ENCODE measurements around the gene KCNMA1.

Gene KCNMA1

GRCh38 chr10:77498829-77499228 is 138.8 kb downstream of the KCNMA1 start:
- in situ Hi-C loops (cut with HindIII; ENCODE audit: low sequenced_read_pairs) = no loop called here
- no peak for DNase-seq (ENCODE audit: low read depth, low spot score)
- no peak overlapping the region for H3K4me3 ChIP-seq (ENCODE audit: low read depth, low read length)
- TF ChIP-seq, protein P1, sequence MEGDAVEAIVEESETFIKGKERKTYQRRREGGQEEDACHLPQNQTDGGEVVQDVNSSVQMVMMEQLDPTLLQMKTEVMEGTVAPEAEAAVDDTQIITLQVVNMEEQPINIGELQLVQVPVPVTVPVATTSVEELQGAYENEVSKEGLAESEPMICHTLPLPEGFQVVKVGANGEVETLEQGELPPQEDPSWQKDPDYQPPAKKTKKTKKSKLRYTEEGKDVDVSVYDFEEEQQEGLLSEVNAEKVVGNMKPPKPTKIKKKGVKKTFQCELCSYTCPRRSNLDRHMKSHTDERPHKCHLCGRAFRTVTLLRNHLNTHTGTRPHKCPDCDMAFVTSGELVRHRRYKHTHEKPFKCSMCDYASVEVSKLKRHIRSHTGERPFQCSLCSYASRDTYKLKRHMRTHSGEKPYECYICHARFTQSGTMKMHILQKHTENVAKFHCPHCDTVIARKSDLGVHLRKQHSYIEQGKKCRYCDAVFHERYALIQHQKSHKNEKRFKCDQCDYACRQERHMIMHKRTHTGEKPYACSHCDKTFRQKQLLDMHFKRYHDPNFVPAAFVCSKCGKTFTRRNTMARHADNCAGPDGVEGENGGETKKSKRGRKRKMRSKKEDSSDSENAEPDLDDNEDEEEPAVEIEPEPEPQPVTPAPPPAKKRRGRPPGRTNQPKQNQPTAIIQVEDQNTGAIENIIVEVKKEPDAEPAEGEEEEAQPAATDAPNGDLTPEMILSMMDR (IDR thresholded peaks at IDR 0.05; ENCODE audit: low read depth, low read length) = no peak

GRCh38 chr10:77498210-77498609 is 139.4 kb downstream of the KCNMA1 start:
- in situ Hi-C loops (cut with HindIII; ENCODE audit: low sequenced_read_pairs) = no loop called here
- no peak for DNase-seq (ENCODE audit: low read depth, low spot score)
- TF ChIP-seq, protein P1 (IDR thresholded peaks at IDR 0.05; ENCODE audit: low read depth, low read length) = no peak
- H3K4me3 ChIP-seq (ENCODE audit: low read depth, low read length) = no peak overlapping the region

DNA sequence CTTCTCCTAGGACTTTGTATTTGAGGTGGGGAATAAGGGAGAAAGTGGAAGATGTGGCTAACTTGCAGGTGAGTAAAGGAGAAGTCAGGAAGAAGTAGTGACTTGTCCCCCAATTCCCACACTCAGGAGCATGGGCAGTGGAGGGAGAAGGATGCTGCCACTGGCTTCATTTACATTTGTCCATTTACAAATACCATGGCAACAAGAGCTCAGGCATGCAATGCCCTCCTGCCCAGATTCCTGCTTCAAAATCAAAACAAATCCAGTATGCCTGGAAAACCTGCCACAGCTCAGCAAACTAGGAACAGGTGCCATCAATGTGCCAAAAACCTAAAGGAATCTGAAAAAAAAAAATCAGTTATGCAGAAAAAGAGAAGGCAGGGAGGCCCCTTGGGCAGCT is 139.9 kb downstream of the KCNMA1 start:
- TF ChIP-seq, protein P1 (IDR thresholded peaks at IDR 0.05; ENCODE audit: low read depth, low read length) = no peak
- DNase-seq (ENCODE audit: low read depth, low spot score) = no peak
- in situ Hi-C loops (cut with HindIII; ENCODE audit: low sequenced_read_pairs) = no loop called here
- H3K4me3 ChIP-seq (ENCODE audit: low read depth, low read length) = no peak overlapping the region

- TF ChIP-seq, protein P1 (IDR thresholded peaks at IDR 0.05; ENCODE audit: low read depth, low read length) = no peak
- DNase-seq (ENCODE audit: low read depth, low spot score) = no peak
- in situ Hi-C loops (cut with HindIII; ENCODE audit: low sequenced_read_pairs) = no loop called here
- no peak overlapping the region for H3K4me3 ChIP-seq (ENCODE audit: low read depth, low read length)
Measured at GRCh38 chr10:77496941-77497420, 140.6 kb downstream of the KCNMA1 start.

- DNase-seq (ENCODE audit: low read depth, low spot score) = no peak
- TF ChIP-seq, protein P1 (IDR thresholded peaks at IDR 0.05; ENCODE audit: low read depth, low read length) = no peak
- no peak overlapping the region for H3K4me3 ChIP-seq (ENCODE audit: low read depth, low read length)
- in situ Hi-C loops (cut with HindIII; ENCODE audit: low sequenced_read_pairs) = no loop called here
Measured at GRCh38 chr10:77494756-77495541, 142.7 kb downstream of the KCNMA1 start.

GRCh38 chr10:77494327-77494726 is 143.3 kb downstream of the KCNMA1 start:
- no peak overlapping the region for H3K4me3 ChIP-seq (ENCODE audit: low read depth, low read length)
- in situ Hi-C loops (cut with HindIII; ENCODE audit: low sequenced_read_pairs) = no loop called here
- TF ChIP-seq, protein P1 (IDR thresholded peaks at IDR 0.05; ENCODE audit: low read depth, low read length) = peak; percentile 60
- DNase-seq (ENCODE audit: low read depth, low spot score) = peak; percentile 61
